ENCODE data around the gene TUT7. TPM values are rescaled to one million over a fixed set of nuclear protein-coding genes. Genes with fewer than 3 reads are reported as not detected.
"Not testable (repeated sequence)": the region's sequence is repeated elsewhere in the genome, so short reads cannot be mapped to it uniquely, and the experiment has no call there.

TUT7 gene
- 38.9 and 39.7 TPM in 2 replicates for total RNA-seq

GRCh38 chr9:86354011-86354817 lies at the start of gene TUT7:
Gene TUT7, minus strand, starts transcription at chr9:86354410. Its CDS starts 1,211 bp downstream, at chr9:86353199.
- Mint-ChIP-seq H3K9me3 (no peaks in the 10 kb centered on the region), H3K4me3 (peak within 1 kb of the TSS; percentile 99), H3K4me1 (peaks cover 26% of the 10 kb centered on the region), H3K27ac (peak within 1 kb of the TSS; percentile 96), H3K27me3 (peaks cover 8% of the 10 kb centered on the region), H3K36me3 (ENCODE audit: low read depth) (peaks cover 25% of the 10 kb centered on the region)
- intact Hi-C loops (cut with micrococcal nuclease), result loop anchor here (1.0 to 5.0 kb wide), 4 partner anchors 72 to 612 kb away; partner anchors contain the start of genes AGTPBP1 and ISCA1
- peak; percentile 99 for DNase-seq

- no peak for DNase-seq
- peaks cover 8% of the 10 kb centered on the region for H3K27me3 Mint-ChIP-seq
- H3K4me1 Mint-ChIP-seq, result peaks cover 7% of the 10 kb centered on the region
- H3K4me3 Mint-ChIP-seq, result no peak overlapping the region
- no peak overlapping the region for H3K27ac Mint-ChIP-seq
- H3K36me3 Mint-ChIP-seq (ENCODE audit: low read depth), result no peaks in the 10 kb centered on the region
- intact Hi-C loops (cut with micrococcal nuclease), result no loop called here
- H3K9me3 Mint-ChIP-seq, result no peaks in the 10 kb centered on the region
Measured at GRCh38 chr9:86402591-86402990, 48.4 kb upstream of the TUT7 start.

- Mint-ChIP-seq H3K4me1 (no peaks in the 10 kb centered on the region), H3K36me3 (ENCODE audit: low read depth) (no peaks in the 10 kb centered on the region)
Measured at GRCh38 chr9:86396412-86396811, 42.2 kb upstream of the TUT7 start.

DNA sequence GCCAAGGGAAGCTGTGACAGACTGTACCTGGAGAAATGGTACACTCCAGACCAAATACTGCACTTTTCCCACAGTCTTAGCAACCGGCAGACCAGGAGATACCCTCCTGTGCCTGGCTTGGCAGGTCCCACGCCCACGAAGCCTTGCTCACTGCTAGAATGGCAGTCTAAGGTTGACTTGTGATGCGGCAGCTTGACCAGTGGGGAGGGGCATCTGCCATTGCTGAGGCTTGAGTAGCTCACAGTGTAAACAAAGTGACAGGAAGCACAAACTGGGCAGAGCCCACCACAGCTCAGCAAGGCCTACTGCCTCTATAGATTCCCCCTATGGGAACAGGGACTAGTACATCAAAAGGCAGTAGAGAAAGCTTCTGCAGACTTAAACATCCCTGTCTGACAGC lies 36.0 kb upstream of the TUT7 start:
- Mint-ChIP-seq H3K27me3 (peaks cover 14% of the 10 kb centered on the region), H3K9me3 (peaks cover 31% of the 10 kb centered on the region)
- intact Hi-C loops (cut with micrococcal nuclease); H3K4me3 Mint-ChIP-seq; H3K27ac Mint-ChIP-seq; H3K36me3 Mint-ChIP-seq (ENCODE audit: low read depth); H3K4me1 Mint-ChIP-seq; DNase-seq: not testable (repeated sequence)

More at GRCh38 chr9:86396412-86396811, 42.2 kb upstream of the TUT7 start:
- Mint-ChIP-seq H3K27me3 (peaks cover 13% of the 10 kb centered on the region), H3K4me3 (no peak overlapping the region), H3K27ac (no peak overlapping the region), H3K9me3 (peaks cover 20% of the 10 kb centered on the region)
- intact Hi-C loops (cut with micrococcal nuclease), result no loop called here
- no peak for DNase-seq

DNA sequence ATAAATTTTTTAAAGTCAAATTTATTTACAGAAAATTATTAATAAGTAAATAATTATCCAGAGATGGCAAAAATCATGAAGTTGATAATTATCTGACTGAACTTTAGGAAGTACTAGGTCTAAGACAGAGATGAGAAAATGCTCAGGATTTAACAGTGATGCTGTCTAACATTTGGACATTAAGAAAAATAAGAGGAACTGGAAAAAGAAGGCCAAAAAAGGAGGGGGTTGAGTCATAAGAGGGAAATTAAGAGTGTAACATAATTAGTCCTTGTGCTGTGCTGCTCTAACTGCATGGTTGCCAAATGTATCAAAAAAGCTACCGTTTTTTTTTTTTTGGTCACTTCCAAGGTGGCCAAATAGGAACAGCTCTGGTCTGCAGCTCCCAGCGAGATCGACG lies 35.4 kb upstream of the TUT7 start:
- DNase-seq, result no peak
- H3K4me1 Mint-ChIP-seq, result no peaks in the 10 kb centered on the region
- H3K27ac Mint-ChIP-seq, result no peak overlapping the region
- intact Hi-C loops (cut with micrococcal nuclease), result no loop called here
- H3K36me3 Mint-ChIP-seq (ENCODE audit: low read depth), result no peaks in the 10 kb centered on the region
- H3K9me3 Mint-ChIP-seq, result peaks cover 31% of the 10 kb centered on the region
- no peak overlapping the region for H3K4me3 Mint-ChIP-seq
- peaks cover 11% of the 10 kb centered on the region for H3K27me3 Mint-ChIP-seq

DNA sequence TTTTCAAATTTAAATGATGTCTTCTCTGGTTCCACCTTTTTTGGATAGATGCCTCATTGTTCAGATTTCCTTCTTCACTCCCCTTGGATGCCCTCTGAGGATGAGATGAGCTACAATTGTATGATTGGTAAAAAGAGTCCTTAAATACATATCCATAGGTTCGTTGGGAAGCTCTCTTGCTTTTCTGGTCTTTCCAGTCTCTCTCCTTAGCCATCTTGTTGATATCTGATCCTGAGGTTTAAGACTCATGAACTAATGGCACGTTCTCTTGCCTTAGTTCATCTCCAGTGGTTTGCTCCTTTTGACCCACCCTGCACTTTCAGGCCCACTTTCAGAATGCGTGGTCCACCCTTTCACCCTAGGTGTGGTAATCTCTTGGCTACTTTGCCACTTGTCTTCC lies 33.2 kb upstream of the TUT7 start:
- no peak for DNase-seq
- Mint-ChIP-seq H3K36me3 (ENCODE audit: low read depth) (no peaks in the 10 kb centered on the region), H3K27ac (no peak overlapping the region), H3K9me3 (peaks cover 16% of the 10 kb centered on the region), H3K4me1 (no peaks in the 10 kb centered on the region), H3K4me3 (no peak overlapping the region), H3K27me3 (peaks cover 2% of the 10 kb centered on the region)
- intact Hi-C loops (cut with micrococcal nuclease), result no loop called here

GRCh38 chr9:86383000-86383399 lies 28.8 kb upstream of the TUT7 start:
- H3K9me3 Mint-ChIP-seq, result peaks cover 11% of the 10 kb centered on the region
- H3K36me3 Mint-ChIP-seq (ENCODE audit: low read depth); intact Hi-C loops (cut with micrococcal nuclease); H3K27me3 Mint-ChIP-seq; H3K4me1 Mint-ChIP-seq; DNase-seq; H3K4me3 Mint-ChIP-seq; H3K27ac Mint-ChIP-seq: not testable (repeated sequence)

GRCh38 chr9:86376016-86376415 lies 21.8 kb upstream of the TUT7 start:
- peaks cover 22% of the 10 kb centered on the region for H3K27me3 Mint-ChIP-seq
- H3K9me3 Mint-ChIP-seq, result peaks cover 9% of the 10 kb centered on the region
- H3K27ac Mint-ChIP-seq, result no peak overlapping the region
- no peaks in the 10 kb centered on the region for H3K4me1 Mint-ChIP-seq
- DNase-seq, result no peak
- intact Hi-C loops (cut with micrococcal nuclease), result no loop called here
- no peak overlapping the region for H3K4me3 Mint-ChIP-seq
- no peaks in the 10 kb centered on the region for H3K36me3 Mint-ChIP-seq (ENCODE audit: low read depth)

- no peak overlapping the region for H3K27ac Mint-ChIP-seq
- H3K36me3 Mint-ChIP-seq (ENCODE audit: low read depth), result no peaks in the 10 kb centered on the region
- intact Hi-C loops (cut with micrococcal nuclease), result no loop called here
- DNase-seq, result no peak
- no peaks in the 10 kb centered on the region for H3K4me1 Mint-ChIP-seq
- peaks cover 15% of the 10 kb centered on the region for H3K27me3 Mint-ChIP-seq
- H3K9me3 Mint-ChIP-seq, result peaks cover 21% of the 10 kb centered on the region
- H3K4me3 Mint-ChIP-seq, result no peak overlapping the region
Measured at GRCh38 chr9:86369810-86370209, 15.6 kb upstream of the TUT7 start.

GRCh38 chr9:86368871-86369521 lies 14.8 kb upstream of the TUT7 start:
- no peaks in the 10 kb centered on the region for H3K36me3 Mint-ChIP-seq (ENCODE audit: low read depth)
- peaks cover 11% of the 10 kb centered on the region for H3K27me3 Mint-ChIP-seq
- no peaks in the 10 kb centered on the region for H3K4me1 Mint-ChIP-seq
- intact Hi-C loops (cut with micrococcal nuclease), result no loop called here
- H3K27ac Mint-ChIP-seq, result no peak overlapping the region
- H3K4me3 Mint-ChIP-seq, result no peak overlapping the region
- H3K9me3 Mint-ChIP-seq, result peaks cover 17% of the 10 kb centered on the region
- no peak for DNase-seq

DNA sequence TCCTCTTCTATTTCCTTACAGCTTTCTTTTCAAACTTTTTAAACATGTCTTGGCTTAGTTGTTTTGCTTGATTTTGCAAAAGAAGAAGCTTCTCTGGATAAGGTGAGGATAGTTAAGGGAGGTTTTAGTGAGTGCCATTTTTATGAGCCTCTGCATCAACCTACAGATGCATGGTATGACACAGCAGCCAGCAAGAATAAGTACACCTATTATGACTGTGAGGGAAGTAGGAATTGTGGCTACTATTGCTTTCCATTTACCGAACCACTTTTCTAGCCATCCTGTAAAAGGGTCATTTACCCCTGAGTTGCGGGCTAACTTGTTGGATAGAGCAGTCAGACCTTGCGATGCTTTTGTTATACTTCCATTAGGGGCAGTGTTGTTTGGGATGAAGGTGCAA lies 7.0 kb upstream of the TUT7 start:
- no peak overlapping the region for H3K4me3 Mint-ChIP-seq
- H3K9me3 Mint-ChIP-seq, result no peaks in the 10 kb centered on the region
- DNase-seq, result no peak
- peaks cover 21% of the 10 kb centered on the region for H3K27me3 Mint-ChIP-seq
- H3K36me3 Mint-ChIP-seq (ENCODE audit: low read depth), result no peaks in the 10 kb centered on the region
- intact Hi-C loops (cut with micrococcal nuclease), result no loop called here
- H3K4me1 Mint-ChIP-seq, result no peaks in the 10 kb centered on the region
- no peak overlapping the region for H3K27ac Mint-ChIP-seq

DNA sequence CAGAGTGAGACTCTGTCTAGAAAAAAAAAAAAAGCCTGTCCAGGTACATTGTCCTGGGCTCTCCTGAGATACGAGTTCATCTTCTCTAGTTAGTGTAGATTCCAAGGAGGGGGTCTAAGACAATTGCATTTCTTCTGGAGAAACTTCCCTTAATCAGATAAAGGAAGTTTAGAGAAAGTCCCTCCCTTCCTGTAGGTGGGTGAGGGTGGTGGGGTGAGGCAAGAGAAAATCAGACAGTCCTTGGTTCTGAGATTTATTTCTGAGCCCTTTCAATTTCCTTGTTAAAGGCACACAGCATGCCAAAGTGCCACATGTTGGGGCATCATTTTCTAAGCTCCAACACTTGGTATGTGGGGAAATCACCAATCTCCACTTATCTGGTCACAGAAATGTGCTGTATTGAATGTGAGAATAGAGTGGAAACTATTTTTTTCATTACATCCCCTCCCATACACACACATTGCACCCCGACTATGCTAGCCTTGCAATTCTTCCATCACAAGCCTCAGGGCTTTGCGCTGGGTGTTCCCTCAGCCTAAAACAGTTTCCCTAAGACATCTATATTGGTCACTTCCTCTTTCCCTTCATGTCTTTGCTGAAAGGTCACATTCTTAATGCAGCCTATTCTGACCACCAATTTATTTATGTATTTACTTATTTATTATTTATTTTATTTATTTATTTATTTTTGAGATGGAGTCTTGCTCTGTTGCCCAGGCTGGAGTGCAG lies 5.1 kb upstream of the TUT7 start:
- Mint-ChIP-seq H3K27ac (no peak overlapping the region), H3K4me1 (peaks cover 6% of the 10 kb centered on the region), H3K27me3 (peaks cover 19% of the 10 kb centered on the region), H3K36me3 (ENCODE audit: low read depth) (no peaks in the 10 kb centered on the region), H3K4me3 (no peak overlapping the region), H3K9me3 (no peaks in the 10 kb centered on the region)
- DNase-seq, result no peak
- intact Hi-C loops (cut with micrococcal nuclease), result no loop called here

- Mint-ChIP-seq H3K9me3 (no peaks in the 10 kb centered on the region), H3K4me1 (peaks cover 15% of the 10 kb centered on the region), H3K27me3 (peaks cover 15% of the 10 kb centered on the region), H3K27ac (no peak overlapping the region), H3K36me3 (ENCODE audit: low read depth) (peaks cover 8% of the 10 kb centered on the region), H3K4me3 (no peak overlapping the region)
- intact Hi-C loops (cut with micrococcal nuclease), result no loop called here
- no peak for DNase-seq
Measured at GRCh38 chr9:86356871-86357866, 3.0 kb upstream of the TUT7 start.

Data from activated CD4-positive, alpha-beta T cell treated with anti-CD3 and anti-CD28 coated beads, Interleukin-2, amount 10 ng/mL, durations not matched to agents 24 days and 14 days (primary cell).